Measurements from ENCODE around the gene SETD5.

SETD5 gene

GRCh38 chr3:9450126-9450525, 52.7 kb downstream of the SETD5 start:
- no peak for TF ChIP-seq REST (IDR thresholded peaks at IDR 0.05; ENCODE audit: low read depth)
- no peak for TF ChIP-seq MAX (IDR thresholded peaks at IDR 0.05)
- TF ChIP-seq EGR1 (IDR thresholded peaks at IDR 0.05) = no peak
- TF ChIP-seq CEBPB (IDR thresholded peaks at IDR 0.05) = no peak
- no peak for TF ChIP-seq TCF12 (IDR thresholded peaks at IDR 0.05; ENCODE audit: low read depth)

GRCh38 chr3:9450991-9451390, 53.6 kb downstream of the SETD5 start:
- TF ChIP-seq TCF12 (IDR thresholded peaks at IDR 0.05; ENCODE audit: low read depth) (no peak), RAD21 (IDR thresholded peaks at IDR 0.05; ENCODE audit: low read depth) (no peak), EP300 (IDR thresholded peaks at IDR 0.05; ENCODE audit: borderline replicate concordance) (no peak), EGR1 (IDR thresholded peaks at IDR 0.05) (no peak), CREB1 (IDR thresholded peaks at IDR 0.05; ENCODE audit: low read depth) (no peak), USF1 (IDR thresholded peaks at IDR 0.05) (no peak), ZBTB7A (IDR thresholded peaks at IDR 0.05; ENCODE audit: low read depth) (no peak), TEAD4 (IDR thresholded peaks at IDR 0.05) (no peak), YY1 (IDR thresholded peaks at IDR 0.05; ENCODE audit: low read depth) (no peak), REST (IDR thresholded peaks at IDR 0.05; ENCODE audit: low read depth) (no peak), TAF1 (IDR thresholded peaks at IDR 0.05; ENCODE audit: low read depth) (no peak), CEBPB (IDR thresholded peaks at IDR 0.05) (no peak), NFIC (IDR thresholded peaks at IDR 0.05) (no peak), FOXM1 (IDR thresholded peaks at IDR 0.05; ENCODE audit: borderline replicate concordance, low read depth) (no peak), MAX (IDR thresholded peaks at IDR 0.05) (no peak)

- no peak for TF ChIP-seq TEAD4 (IDR thresholded peaks at IDR 0.05)
- no peak for TF ChIP-seq YY1 (IDR thresholded peaks at IDR 0.05; ENCODE audit: low read depth)
- TF ChIP-seq FOXM1 (IDR thresholded peaks at IDR 0.05; ENCODE audit: borderline replicate concordance, low read depth) = no peak
- no peak for TF ChIP-seq EGR1 (IDR thresholded peaks at IDR 0.05)
- no peak for TF ChIP-seq ZBTB7A (IDR thresholded peaks at IDR 0.05; ENCODE audit: low read depth)
- TF ChIP-seq CEBPB (IDR thresholded peaks at IDR 0.05) = no peak
- TF ChIP-seq TAF1 (IDR thresholded peaks at IDR 0.05; ENCODE audit: low read depth) = no peak
- TF ChIP-seq REST (IDR thresholded peaks at IDR 0.05; ENCODE audit: low read depth) = no peak
- no peak for TF ChIP-seq USF1 (IDR thresholded peaks at IDR 0.05)
- no peak for TF ChIP-seq RAD21 (IDR thresholded peaks at IDR 0.05; ENCODE audit: low read depth)
- TF ChIP-seq CREB1 (IDR thresholded peaks at IDR 0.05; ENCODE audit: low read depth) = no peak
- TF ChIP-seq EP300 (IDR thresholded peaks at IDR 0.05; ENCODE audit: borderline replicate concordance) = no peak
- TF ChIP-seq MAX (IDR thresholded peaks at IDR 0.05) = no peak
- no peak for TF ChIP-seq NFIC (IDR thresholded peaks at IDR 0.05)
- no peak for TF ChIP-seq TCF12 (IDR thresholded peaks at IDR 0.05; ENCODE audit: low read depth)
Observed at GRCh38 chr3:9452417-9452816, 55.0 kb downstream of the SETD5 start.

GRCh38 chr3:9455596-9456131, 58.2 kb downstream of the SETD5 start:
- TF ChIP-seq REST (IDR thresholded peaks at IDR 0.05; ENCODE audit: low read depth) (no peak), TEAD4 (IDR thresholded peaks at IDR 0.05) (no peak), MAX (IDR thresholded peaks at IDR 0.05) (no peak), NFIC (IDR thresholded peaks at IDR 0.05) (no peak), TCF12 (IDR thresholded peaks at IDR 0.05; ENCODE audit: low read depth) (no peak), YY1 (IDR thresholded peaks at IDR 0.05; ENCODE audit: low read depth) (no peak), USF1 (IDR thresholded peaks at IDR 0.05) (no peak), EGR1 (IDR thresholded peaks at IDR 0.05) (no peak), TAF1 (IDR thresholded peaks at IDR 0.05; ENCODE audit: low read depth) (no peak), RAD21 (IDR thresholded peaks at IDR 0.05; ENCODE audit: low read depth) (no peak), CREB1 (IDR thresholded peaks at IDR 0.05; ENCODE audit: low read depth) (no peak)
